Activated CD8-positive, alpha-beta memory T cell treated with anti-CD3 and anti-CD28 coated beads, Interleukin-2, amount 50 U/mL, for 1 hour (primary cell): Measurements from ENCODE around the gene RNU7-1.

Source experiments
- DNase-seq: peaks from one replicate; pipeline ENCODE4 v3.0.0-alpha.2; 2020; ENCODE audit errors: extremely low read depth

Gene RNU7-1

DNA sequence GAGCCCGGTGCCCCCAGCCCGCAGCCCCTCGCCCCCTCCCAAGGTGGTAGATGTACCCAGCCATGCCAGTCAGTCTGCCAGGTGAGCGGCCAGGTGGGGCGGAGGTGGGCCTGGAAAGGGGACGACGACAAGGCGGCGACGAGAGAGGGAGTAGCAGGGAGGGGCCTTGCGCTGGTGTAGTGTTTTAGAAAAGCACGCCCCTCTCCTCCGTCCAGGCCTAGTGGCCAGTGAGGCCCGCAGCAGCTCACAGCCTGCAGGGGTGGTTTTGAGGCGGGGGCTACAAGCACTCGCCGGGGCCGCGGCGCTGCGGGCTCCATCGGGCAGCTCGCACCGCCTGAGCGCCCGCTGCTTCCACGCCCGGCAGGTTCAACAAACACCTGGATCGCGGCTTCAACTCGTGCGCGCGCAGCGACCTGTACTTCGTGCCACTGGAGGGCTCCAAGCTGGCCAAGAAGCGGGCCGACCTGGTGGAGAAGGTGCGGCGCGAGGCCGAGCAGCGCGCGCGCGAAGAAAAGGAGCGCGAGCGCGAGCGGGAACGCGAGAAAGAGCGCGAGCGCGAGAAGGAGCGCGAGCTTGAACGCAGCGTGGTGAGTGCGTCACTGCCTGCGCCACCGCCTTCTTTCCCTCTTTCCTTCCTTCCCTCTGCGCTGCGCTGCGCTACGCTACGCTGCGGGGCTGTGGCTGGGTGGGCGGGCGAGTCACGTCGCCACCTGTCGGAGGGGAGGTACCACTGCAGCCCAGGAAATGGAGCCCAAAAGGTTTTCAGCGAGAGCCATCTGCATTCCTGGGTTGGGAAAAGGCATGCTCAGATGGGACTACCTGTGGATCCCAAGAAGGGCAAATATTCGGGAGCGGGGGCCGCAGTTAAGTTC is 5.9 kb upstream of the RNU7-1 start:
- peak; percentile 79 for DNase-seq

DNA sequence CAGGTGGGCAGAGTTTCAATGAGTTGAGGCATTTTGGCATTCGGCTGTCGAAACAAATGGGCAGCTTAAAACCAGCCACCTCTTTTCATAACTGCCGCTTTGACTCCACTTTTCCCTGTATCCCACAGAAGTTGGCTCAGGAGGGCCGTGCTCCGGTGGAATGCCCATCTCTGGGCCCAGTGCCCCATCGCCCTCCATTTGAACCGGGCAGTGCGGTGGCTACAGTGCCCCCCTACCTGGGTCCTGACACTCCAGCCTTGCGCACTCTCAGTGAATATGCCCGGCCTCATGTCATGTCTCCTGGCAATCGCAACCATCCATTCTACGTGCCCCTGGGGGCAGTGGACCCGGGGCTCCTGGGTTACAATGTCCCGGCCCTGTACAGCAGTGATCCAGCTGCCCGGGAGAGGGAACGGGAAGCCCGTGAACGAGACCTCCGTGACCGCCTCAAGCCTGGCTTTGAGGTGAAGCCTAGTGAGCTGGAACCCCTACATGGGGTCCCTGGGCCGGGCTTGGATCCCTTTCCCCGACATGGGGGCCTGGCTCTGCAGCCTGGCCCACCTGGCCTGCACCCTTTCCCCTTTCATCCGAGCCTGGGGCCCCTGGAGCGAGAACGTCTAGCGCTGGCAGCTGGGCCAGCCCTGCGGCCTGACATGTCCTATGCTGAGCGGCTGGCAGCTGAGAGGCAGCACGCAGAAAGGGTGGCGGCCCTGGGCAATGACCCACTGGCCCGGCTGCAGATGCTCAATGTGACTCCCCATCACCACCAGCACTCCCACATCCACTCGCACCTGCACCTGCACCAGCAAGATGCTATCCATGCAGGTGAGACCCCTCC is 5.0 kb upstream of the RNU7-1 start:
- DNase-seq = no peak

- DNase-seq = no peak
Observed at GRCh38 chr12:6939191-6939540, 4.5 kb upstream of the RNU7-1 start.

GRCh38 chr12:6941267-6941666 is 2.3 kb upstream of the RNU7-1 start:
- DNase-seq = no peak

DNA sequence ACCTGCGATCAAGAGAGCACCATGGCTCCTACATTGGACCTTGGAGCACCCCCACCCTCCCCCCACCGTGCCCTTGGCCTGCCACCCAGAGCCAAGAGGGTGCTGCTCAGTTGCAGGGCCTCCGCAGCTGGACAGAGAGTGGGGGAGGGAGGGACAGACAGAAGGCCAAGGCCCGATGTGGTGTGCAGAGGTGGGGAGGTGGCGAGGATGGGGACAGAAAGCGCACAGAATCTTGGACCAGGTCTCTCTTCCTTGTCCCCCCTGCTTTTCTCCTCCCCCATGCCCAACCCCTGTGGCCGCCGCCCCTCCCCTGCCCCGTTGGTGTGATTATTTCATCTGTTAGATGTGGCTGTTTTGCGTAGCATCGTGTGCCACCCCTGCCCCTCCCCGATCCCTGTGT is 1.8 kb upstream of the RNU7-1 start:
- DNase-seq = no peak

- DNase-seq = no peak
Observed at GRCh38 chr12:6942331-6942665, 1.3 kb upstream of the RNU7-1 start.

GRCh38 chr12:6943389-6943721 is 261 bp upstream of the RNU7-1 start:
- peak; percentile 82 for DNase-seq

DNA sequence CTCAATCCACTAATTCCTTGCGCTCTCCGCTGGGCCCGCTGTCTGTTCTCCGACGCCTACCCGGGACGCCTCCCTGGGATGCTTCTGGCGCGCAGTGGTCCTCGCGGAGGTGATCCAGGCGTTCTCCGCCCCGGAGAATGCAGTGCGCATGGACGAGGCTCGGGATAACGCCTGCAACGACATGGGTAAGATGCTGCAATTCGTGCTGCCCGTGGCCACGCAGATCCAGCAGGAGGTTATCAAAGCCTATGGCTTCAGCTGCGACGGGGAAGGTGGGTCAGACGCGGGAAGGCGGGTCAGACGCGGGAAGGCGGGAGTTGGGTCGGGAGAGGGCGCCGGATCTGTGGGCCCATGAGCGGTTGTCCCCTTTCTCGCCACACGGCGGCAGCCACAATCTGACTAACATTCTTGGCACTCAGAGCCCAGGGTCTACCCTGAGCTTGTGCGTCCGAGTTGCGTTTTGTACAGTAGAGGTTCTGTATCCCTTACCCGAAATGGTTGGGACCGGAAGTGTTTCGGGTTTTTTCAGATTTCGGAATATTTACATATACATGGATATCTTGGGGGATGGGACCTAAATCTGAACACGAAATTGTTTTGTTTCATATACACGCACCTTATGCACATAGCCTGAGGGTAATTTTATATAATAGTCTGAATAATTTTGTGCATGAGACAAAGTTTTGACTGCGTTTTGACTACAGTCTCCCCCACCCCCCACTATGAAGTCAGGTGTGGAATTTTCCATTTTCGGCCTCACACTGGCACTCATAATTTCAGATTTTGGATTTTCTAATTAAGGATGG is 968 bp downstream of the RNU7-1 start:
- DNase-seq = peak; percentile 73

- no peak for DNase-seq
Observed at GRCh38 chr12:6945613-6946012, 2.0 kb downstream of the RNU7-1 start.

- DNase-seq = no peak
Observed at GRCh38 chr12:6946033-6946919, 2.7 kb downstream of the RNU7-1 start.

GRCh38 chr12:6946920-6947374 is 3.3 kb downstream of the RNU7-1 start:
- no peak for DNase-seq

GRCh38 chr12:6947615-6948014 is 4.0 kb downstream of the RNU7-1 start:
- no peak for DNase-seq

DNA sequence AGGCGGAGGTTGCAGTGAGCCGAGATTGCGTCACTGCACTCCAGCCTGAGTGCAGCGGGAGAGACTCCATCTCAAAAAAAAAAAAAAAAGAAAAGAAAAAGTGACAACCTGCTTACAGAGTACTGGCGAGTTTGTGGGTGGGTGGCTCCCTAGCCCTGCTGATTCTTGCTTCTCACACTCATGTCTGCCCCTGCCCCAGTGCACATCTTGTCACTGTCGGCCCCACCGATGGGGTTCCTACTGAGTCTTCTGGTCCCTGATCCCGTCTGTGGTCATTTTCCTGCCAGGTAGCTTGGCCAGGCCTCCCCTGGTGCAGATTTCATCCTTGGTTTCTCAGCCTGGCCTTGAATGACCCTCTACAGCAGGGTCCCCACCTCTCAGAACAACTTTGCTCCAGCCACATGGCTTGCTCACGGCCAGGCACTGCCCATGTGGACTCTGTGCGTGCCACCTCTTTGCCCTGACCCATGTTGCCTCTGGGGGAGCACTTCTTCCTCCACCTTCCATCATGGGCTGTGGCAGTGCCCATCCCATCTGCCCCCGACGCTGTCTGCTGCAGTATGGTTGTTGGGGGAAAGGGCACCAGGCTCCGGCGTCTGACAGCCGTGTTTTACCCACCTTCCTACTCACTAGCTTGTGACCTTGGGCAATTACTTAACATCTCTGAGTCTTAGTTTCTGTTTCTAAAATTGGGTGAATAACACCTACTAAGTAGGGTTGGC is 5.4 kb downstream of the RNU7-1 start:
- no peak for DNase-seq

GRCh38 chr12:6950401-6950801 is 6.8 kb downstream of the RNU7-1 start:
- DNase-seq = no peak

DNA sequence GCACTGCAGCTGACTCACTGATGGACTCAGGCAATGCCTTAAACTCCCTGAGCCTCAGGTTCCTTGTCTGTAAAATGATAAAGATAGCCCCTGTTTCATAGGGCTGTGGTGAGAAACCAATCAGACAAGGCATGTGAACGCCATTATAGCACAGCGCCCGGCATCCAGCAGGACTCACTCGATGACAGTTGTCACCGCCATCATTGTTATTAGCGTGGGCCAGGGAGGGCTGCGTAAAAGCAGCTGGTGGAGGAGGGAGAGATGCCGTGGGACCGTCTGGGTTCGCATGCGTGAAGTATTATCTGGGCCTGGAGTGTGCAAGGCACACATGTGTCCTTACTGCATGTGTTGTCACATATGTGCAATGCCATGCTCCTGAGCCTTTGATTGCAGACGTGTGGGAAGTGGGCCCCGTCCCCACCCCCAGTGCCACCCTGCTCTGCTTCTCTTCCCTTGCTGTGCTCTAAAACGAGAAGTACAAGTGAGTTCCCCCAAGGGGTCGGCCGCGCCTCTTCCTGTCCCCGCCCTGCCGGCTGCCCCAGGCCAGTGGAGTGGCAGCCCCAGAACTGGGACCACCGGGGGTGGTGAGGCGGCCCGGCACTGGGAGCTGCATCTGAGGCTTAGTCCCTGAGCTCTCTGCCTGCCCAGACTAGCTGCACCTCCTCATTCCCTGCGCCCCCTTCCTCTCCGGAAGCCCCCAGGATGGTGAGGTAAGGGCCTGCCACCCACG is 7.4 kb downstream of the RNU7-1 start, which contains the start of gene PTPN6:
Gene PTPN6 (plus strand): TSS at position 546 of the 730 bp plus-strand sequence. CDS start 157 bp downstream, at position 703.
- DNase-seq = no peak

GRCh38 chr12:6951551-6952120 is 8.0 kb downstream of the RNU7-1 start:
- no peak for DNase-seq

GRCh38 chr12:6952121-6952862 is 8.7 kb downstream of the RNU7-1 start:
- DNase-seq = no peak

- DNase-seq = no peak
Observed at GRCh38 chr12:6952863-6953441, 9.3 kb downstream of the RNU7-1 start.
